ENCODE data around the gene APOBEC3C.
"Not testable (repeated sequence)": the region's sequence is repeated elsewhere in the genome, so short reads cannot be mapped to it uniquely, and the experiment has no call there.

The APOBEC3C gene

DNA sequence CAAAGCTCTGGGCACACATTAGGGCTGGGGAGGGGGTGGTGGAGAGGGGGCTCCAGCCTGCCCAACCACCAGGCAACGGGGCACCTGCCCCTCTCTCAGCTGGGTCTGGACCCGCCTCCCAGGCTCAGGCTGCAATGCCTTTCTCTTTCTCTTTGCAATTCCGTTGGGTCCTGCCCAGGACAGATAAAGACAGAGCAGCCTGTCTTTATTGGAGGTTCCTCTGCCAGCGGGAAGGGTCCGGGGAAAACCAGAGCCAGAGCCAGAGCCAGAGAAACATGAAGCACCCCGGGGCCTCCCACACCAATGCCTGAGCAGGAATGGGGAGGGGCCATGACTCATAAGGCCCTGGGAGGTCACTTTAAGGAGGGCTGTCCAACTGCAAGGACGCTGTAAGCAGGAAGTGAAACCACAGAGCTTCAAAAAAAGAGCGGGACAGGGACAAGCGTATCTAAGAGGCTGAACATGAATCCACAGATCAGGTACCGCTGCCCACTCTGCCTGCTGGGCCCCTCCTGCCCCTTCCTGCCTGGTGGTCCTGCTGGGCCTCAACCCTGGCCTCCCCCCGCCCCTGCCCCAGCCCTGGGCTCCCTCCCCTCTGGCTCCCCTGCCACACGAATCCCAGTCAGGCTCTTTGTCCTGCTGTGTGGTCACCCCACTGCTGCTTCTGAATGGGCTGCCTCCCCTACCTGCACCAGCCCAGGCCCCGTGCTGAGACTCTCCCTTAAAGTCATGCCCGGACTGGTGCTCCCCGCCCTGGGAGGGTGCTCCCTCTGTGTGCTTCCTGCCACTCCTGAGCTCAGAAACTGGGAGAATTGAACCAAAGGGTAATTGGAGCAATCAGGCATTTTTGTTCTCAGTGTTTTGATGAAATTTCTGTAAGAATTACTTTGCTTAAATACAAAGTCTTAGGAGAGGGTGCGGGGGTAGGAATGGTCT lies 31.8 kb upstream of the APOBEC3C start, which contains the start of gene APOBEC3B:
Gene APOBEC3B, plus strand, starts transcription at position 356 of the 936 bp plus-strand sequence. Its CDS starts 107 bp downstream, at position 463.
- no peak for DNase-seq (ENCODE audit: low read depth, low spot score)

DNA sequence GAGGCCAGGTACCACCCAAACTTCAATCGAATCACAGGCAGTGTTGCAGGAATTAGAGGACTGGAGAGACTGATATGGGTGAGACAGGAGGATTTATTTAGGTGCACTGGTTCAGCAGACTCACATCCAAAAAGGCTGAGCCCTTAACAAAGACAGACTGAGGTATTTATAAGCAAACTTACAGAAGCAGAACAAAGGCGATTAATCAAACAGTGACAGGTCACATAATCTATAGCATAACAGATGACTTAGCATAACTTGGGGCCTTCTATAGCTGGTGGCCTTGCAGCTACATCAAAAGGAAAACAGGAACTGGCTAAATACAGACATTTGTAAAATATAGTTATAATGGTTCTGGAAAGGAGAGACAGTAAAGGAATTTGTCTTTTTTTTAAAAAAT lies 29.8 kb upstream of the APOBEC3C start:
- no peak for DNase-seq (ENCODE audit: low read depth, low spot score)

DNA sequence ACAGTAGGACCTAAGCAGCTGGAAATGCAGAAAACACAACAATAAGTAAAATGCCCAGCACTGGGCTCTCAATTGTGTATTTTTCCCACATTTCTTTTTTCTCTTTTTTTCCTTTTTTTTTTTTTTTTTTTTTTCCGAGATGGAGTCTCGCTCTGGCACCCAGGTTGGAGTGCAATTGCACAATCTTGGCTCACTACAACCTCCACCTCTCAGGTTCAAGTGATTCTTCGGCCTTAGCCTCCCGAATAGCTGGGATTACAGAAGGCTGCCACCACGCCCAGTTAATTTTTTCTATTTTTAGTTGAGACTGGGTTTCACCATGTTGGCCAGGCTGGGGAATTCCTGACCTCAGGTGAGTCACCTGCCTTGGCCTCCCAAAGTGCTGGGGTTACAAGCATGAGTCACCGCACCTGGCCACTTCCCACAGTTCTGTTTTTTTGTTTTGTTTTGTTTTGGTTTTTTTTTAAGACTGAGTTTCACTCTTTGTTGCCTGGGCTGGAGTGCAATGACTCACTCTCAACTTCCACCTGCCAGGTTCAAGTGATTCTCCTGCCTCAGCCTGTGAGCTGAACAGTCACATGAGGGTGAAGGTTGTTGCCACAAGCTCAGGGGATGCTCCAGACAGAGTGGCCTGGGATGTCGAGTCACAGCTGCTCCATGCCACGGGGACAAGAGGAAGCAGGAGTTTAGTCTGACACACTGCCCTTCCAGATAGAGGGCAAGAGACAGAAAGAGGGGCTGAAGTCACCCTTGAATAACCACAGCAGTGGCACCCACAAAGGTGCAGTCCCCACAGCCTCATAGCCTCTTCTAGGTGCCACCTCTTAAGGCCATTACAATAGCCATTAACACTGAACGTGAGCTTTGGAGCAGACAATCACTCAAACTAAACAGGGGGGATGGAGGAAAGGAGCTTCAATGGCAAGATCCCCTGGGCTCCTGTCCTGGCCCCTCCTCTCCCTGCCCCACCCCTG lies 29.0 kb upstream of the APOBEC3C start:
- not testable (repeated sequence) for DNase-seq (ENCODE audit: low read depth, low spot score)

DNA sequence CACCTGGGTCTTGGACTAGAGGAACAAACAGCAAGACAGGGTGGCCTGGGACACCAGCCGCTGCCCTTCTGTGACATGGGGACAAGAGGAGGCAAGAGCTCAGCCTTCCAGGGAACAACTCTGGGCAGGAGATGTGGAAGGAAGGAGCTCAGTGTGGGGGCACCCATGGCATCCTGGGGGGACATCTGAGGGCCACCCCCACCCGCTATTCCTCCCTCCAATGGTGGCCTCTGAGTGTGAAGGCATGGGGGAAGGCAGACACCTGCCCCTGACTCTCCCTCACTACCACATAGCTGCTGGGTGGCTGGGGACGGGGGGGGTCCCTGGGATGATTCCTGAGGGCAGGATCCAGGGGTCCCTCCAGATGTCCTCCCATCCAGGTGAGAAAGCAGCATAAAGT lies 27.4 kb upstream of the APOBEC3C start:
- no peak for DNase-seq (ENCODE audit: low read depth, low spot score)

DNA sequence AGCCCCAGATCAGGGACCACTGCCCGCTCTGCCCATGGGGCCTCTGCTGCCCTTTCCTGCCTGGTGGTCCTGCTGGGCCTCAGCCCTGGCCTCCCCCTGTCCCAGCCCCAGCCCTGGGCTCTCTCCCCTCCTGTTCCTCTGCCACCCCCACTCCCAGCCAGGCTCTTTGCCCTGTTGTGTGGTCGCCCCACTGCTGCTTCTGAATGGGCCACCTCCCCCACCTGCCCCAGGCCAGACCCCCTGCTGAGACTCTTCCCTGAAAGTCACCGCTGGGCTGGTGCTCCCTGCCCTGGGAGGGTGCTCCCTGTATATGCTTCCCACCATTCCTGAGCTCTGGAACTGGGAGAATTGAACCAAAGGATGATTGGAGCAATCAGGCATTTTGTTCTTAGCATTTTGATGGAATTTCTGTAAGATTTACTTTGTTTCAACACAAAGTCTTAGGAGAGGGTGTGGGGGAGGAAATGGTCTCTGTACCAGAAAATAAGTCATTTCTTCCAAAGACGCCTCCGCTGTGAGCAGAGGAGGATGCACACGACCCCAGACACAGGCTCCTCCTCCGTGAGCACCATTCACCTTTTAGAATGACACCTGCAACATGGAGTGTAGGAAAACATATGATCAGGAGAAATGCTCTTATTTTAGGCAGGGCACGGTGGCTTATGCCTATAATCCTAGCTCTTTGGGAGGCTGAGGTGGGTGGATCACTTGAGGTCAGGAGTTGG lies 26.7 kb upstream of the APOBEC3C start:
- DNase-seq (ENCODE audit: low read depth, low spot score) = no peak

DNA sequence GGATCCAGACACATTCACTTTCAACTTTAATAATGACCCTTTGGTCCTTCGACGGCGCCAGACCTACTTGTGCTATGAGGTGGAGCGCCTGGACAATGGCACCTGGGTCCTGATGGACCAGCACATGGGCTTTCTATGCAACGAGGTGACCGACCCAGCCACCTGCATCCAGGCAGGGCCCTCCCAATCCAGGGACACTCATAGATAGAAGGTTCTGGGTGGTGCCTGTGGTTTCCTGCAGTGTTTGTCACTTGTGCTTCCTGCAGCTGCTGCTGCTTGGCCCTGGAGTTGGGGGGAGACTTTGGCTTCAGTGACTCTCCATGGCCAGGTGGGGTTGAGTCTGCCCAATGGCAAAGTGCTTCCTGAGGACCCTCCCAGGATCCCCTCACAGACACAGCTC lies 24.6 kb upstream of the APOBEC3C start:
- DNase-seq (ENCODE audit: low read depth, low spot score) = no peak

DNA sequence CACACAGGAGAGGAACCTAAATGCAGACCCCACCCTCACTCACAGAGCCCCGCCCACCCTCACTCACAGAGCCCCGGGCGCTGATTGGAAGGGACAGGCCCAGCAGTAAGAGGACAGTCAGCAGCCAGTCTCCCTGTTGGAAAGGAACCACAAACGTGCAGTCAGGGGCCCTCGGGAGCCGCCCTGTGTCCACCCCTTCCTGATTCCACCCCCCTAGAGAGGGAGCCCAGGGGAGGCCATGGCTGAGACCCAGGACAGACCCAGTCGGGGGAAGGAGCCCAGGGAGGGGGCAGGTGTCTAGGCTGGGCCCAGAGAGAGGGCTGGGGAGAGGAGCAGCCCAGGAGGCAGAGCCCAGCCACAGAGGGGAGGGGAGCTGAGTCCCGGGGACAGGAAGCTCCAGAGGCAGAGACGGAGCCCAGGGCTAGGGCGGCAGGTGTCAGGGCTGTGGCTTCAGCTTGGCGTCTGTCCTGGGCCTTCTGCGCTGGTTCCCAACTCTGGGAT lies 21.1 kb upstream of the APOBEC3C start:
- not testable (repeated sequence) for DNase-seq (ENCODE audit: low read depth, low spot score)

DNA sequence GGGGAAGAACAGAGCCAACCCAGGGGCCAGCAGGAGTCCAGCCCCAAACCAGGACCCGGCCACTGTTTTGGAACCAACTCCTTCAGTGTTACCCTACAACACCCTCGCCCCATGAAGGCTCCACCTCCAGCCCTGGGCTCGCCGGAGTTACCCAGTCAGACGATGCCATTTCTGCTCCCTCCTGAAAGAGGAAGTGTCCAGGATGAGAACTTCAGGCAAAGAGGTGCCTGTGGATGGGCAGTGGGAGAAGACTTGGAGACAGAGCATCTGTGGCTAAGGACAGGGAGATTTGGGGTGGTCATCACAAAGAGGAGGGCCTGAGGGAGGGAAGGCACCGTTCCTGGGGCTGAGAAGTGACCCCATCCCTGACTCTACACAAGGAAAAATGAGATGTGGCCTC lies 18.0 kb upstream of the APOBEC3C start:
- no peak for DNase-seq (ENCODE audit: low read depth, low spot score)

DNA sequence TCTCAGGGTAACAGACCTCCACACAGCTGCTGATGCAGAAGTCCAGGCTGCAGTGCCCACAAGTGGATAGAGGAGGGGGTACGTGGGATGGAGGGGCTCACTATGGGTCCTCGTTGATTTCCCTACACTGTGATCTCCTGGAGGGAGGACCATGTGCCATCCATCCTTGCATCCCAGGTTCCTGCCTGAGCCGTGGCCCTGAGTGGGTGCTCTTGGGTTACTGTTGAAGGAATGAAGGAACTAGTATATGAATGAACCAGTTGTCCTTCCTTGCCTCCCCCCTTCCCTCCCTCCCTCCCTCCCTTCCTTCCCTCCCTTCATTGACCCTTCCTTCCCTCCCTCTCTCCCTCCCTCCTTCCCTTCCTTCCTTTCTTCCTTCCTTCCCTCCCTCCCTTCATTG lies 16.5 kb upstream of the APOBEC3C start:
- no peak for DNase-seq (ENCODE audit: low read depth, low spot score)

DNA sequence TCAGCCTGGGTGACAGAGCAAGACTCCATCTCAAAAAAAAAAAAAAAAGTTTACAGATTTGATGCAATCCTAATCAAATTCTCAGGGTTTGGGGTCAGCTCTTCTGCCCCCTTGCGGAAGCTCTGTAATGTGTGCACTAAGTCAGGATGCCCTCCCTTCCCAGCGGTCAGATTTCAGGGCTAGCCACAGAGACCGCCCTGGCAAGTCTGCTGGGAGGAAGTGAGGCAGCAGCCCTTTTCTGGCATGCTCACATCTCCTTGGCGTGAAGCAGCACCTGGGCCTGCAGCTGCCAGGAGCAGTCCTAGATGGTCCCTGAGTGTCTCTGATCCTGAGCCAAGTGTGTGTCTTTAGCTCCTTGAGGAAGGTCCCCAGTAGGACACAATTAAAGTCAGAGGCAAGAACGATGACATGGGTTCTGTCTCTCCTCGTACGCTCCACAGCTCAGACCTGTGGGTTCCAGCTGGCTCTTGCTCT lies 10.9 kb upstream of the APOBEC3C start:
- peak; percentile 73 for DNase-seq (ENCODE audit: low read depth, low spot score)

DNA sequence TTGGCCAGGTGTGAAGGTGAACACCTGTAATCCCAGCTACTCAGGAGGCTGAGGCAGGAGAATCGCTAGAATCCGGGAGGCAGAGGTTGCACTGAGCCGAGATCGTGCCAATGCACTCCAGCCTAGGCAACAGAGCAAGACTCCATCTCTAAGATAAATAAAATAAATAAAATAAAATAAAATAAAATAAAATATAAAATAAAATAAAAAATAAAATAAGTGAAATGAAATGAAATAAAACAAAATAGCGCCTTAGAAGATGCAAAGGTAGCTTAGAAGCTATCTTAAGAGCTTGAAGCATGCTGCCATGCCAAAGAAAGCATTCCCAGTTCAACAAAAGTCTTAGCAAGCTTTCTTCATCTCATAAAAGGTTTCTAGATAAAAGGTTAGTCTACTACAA lies 6.9 kb upstream of the APOBEC3C start:
- DNase-seq (ENCODE audit: low read depth, low spot score) = no peak

DNA sequence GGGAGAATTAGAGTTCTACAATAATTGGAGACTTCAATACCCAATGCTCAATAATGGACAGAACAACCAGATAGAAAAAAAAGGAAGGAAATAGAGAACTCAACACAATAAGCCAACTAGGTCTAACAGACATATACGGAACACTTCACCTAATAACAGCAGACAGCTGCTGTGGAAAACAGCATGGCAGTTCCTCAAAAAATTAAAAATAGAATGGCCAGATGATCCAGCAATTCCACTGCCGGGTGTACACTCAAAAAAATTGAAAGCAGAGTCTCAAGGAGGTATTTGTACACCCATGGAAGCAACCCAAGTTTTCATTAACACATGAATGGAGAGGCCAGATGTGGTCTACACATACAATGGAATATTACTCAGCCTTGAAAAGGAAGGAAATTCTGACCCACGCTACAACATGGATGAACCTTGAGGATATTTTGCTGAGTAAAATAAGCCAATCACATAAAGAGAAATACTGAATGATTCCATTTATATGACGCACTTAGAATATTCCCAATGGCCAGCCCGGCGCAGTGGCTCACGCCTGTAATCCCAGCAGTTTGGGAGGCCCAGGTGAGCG lies 5.7 kb upstream of the APOBEC3C start:
- DNase-seq (ENCODE audit: low read depth, low spot score) = not testable (repeated sequence)

DNA sequence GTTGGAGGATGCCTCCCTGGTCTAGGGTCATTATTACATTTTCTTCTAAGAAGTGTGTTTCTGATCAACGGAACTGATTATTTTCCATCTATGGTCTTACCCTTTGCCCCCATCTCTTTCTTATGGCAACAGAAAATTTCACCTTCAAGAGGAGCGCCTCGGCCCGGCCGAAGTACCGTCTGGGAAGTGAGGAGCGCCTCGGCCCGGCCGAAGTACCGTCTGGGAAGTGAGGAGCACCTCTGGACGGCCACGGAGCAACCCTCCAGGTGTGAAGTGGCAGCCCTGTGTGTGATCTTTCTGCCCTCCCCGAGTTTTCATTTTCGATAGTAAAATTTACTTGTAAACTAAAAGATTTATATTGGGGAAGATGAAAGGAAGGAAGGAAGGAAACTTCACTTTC lies 3.1 kb upstream of the APOBEC3C start:
- DNase-seq (ENCODE audit: low read depth, low spot score) = no peak

DNA sequence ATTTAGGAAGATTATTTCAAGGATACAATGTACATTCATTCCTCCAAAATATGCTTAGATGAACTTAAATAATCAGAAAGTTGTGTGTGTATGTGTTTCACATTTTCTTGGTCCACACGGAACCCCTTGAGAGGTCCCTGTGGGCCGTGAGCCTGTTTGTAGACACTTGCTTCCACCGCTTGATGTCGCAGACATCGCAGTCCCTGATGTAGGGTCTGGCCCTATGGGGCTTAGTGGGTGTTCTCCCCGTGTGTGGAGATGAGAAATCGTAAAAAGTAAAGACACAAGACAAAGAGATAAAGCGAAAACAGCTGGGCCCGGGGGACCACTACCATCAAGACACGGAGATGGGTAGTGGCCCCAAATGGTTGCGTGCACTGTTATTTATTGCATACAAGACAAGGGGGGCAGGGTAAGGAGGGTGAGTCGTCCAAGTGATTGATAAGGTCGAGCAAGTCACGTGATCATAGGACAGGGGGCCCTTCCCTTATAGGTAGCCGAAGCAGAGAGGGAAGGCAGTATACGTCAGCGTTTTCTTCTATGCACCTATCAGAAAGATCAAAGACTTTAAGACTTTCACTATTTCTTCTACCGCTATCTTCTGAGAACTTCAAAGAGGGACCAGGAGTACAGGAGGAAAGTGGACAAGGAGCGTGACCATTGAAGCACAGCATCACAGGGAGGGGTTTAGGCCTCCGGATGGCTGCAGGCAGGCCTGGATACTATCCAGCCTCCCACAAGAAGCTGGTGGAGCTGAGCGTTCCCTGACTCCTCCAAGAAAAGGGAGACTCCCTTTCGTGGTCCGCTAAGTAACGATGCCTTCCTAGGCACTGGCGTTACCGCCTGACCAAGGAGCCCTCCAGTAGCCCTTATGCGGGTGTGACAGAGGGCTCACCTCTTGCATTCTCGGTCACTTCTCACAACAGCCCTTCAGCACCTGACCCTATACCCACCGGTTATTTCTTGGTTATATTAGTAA lies 1.2 kb upstream of the APOBEC3C start:
- DNase-seq (ENCODE audit: low read depth, low spot score) = no peak

DNA sequence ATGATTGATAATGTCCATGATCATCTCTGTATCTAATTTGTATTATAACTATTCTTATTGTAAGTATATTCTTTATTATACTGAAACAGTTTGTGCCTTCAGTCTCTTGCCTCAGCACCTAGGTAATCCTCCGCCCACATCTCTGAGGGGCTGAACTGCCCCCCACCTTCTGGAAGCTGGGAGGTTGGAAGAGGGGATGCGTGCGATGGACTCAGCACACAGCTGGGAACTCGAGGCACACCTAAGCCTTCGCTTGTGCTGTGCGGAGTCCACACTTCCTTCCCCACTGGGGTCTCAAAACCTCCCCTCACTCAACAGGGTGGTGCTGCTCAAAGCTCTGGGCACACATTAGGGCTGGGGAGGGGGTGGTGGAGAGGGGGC lies 506 bp upstream of the APOBEC3C start:
- DNase-seq (ENCODE audit: low read depth, low spot score) = not testable (repeated sequence)

DNA sequence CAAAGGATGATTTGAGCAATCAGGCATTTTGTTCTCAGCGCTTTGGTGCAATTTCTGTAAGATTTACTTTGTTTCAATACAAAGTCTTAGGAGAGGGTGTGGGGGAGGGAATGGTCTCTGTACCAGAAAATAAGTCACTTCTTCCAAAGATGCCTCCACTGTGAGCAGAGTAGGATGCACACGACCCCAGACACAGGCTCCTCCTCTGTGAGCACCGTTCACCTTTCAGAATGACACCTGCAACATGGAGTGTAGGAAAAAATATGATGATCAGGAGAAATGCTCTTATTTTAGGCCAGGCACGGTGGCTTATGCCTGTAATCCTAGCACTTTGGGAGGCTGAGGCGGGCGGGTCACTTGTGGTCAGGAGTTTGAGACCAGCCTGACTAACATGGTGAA lies 665 bp downstream of the APOBEC3C start:
- not testable (repeated sequence) for DNase-seq (ENCODE audit: low read depth, low spot score)

DNA sequence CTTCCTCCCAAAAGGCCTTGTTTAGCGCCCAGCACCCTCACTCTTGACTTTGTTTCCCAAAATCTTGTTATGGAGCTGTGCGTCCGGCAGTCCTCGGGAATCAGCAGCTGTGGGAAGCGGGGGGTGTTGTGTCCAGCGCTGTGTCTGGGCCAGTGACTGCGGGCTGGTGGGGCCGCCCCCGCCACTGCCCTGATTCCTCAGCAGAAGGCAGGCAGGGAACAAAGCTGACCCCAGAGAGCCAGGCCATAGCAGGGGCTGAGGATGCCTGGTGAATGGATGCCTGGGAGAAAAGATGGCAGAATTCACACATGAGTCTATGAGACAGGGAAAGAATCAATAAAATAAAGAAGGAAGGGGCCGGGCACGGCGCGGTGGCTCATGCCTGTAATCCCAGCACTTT lies 2.5 kb downstream of the APOBEC3C start:
- DNase-seq (ENCODE audit: low read depth, low spot score) = no peak

DNA sequence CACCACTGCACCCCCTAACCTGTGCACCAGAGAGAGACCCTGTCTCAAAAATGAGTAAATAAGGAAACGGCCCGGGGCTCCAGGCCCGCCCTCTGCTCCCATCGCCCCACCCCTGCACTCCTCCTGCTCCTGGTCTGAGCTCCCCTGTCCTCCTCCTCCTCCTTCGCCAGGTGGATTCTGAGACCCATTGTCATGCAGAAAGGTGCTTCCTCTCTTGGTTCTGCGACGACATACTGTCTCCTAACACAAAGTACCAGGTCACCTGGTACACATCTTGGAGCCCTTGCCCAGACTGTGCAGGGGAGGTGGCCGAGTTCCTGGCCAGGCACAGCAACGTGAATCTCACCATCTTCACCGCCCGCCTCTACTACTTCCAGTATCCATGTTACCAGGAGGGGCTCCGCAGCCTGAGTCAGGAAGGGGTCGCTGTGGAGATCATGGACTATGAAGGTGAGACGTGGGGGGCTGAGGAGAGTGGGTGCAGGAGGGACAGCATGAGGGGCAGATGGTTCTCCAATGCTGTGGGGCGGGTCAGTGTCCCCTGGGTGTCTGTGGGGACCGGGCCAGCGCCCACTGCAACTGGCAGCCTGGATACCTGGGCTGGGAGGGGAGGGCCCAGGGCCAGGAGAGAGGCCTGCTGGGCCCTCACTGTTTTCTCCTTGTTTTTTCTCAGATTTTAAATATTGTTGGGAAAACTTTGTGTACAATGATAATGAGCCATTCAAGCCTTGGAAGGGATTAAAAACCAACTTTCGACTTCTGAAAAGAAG lies 3.7 kb downstream of the APOBEC3C start:
- peak; percentile 90 for DNase-seq (ENCODE audit: low read depth, low spot score)

All from iPS DF 19.7 (cell line).